IPS-15b (cell line): ENCODE data around the gene MYRF.

Source experiments
- H3K27me3 ChIP-seq: one replicate; pipeline ENCODE4 v1.6.1; 2013; ENCODE audit warnings: low read length; ENCODE audit not compliant: control insufficient read depth, insufficient read depth
- H3K36me3 ChIP-seq: one replicate; pipeline ENCODE4 v1.6.1; 2013; ENCODE audit warnings: low read length; ENCODE audit not compliant: control insufficient read depth, insufficient read depth
- H3K4me1 ChIP-seq: one replicate; pipeline ENCODE4 v1.6.1; 2013; ENCODE audit warnings: mild to moderate bottlenecking, low read length; ENCODE audit not compliant: control insufficient read depth, insufficient read depth
- H3K4me3 ChIP-seq: one replicate; pipeline ENCODE4 v1.5.1; 2013; ENCODE audit warnings: low read depth, low read length
- H3K9ac ChIP-seq: one replicate; pipeline ENCODE4 v1.6.1; 2013; ENCODE audit warnings: low read depth, mild to moderate bottlenecking, low read length
- H3K9me3 ChIP-seq: one replicate; pipeline ENCODE4 v1.6.1; 2013; ENCODE audit warnings: mild to moderate bottlenecking, low read length; ENCODE audit not compliant: control insufficient read depth, insufficient read depth

Gene MYRF

GRCh38 chr11:61712846-61713245, 39.6 kb upstream of the MYRF start:
- Histone ChIP-seq H3K36me3 (no peaks in the 10 kb centered on the region), H3K4me1 (peaks cover 2% of the 10 kb centered on the region), H3K4me3 (no peak overlapping the region), H3K9me3 (no peaks in the 10 kb centered on the region), H3K27me3 (no peaks in the 10 kb centered on the region), H3K9ac (no peak overlapping the region)

- Histone ChIP-seq H3K4me3 (no peak overlapping the region), H3K9ac (no peak overlapping the region), H3K4me1 (peaks cover 2% of the 10 kb centered on the region), H3K27me3 (no peaks in the 10 kb centered on the region), H3K9me3 (no peaks in the 10 kb centered on the region), H3K36me3 (no peaks in the 10 kb centered on the region)
Observed at GRCh38 chr11:61713464-61713863, 39.0 kb upstream of the MYRF start.

- Histone ChIP-seq H3K36me3 (no peaks in the 10 kb centered on the region), H3K9ac (no peak overlapping the region), H3K27me3 (no peaks in the 10 kb centered on the region), H3K4me1 (peaks cover 2% of the 10 kb centered on the region), H3K9me3 (no peaks in the 10 kb centered on the region), H3K4me3 (no peak overlapping the region)
Observed at GRCh38 chr11:61713906-61714305, 38.5 kb upstream of the MYRF start.

GRCh38 chr11:61714316-61714715, 38.1 kb upstream of the MYRF start:
- Histone ChIP-seq H3K4me1 (peaks cover 2% of the 10 kb centered on the region), H3K9ac (no peak overlapping the region), H3K9me3 (no peaks in the 10 kb centered on the region), H3K4me3 (no peak overlapping the region), H3K27me3 (no peaks in the 10 kb centered on the region), H3K36me3 (no peaks in the 10 kb centered on the region)

GRCh38 chr11:61714916-61715315, 37.5 kb upstream of the MYRF start:
- Histone ChIP-seq H3K4me1 (peaks cover 2% of the 10 kb centered on the region), H3K36me3 (no peaks in the 10 kb centered on the region), H3K27me3 (no peaks in the 10 kb centered on the region), H3K4me3 (no peak overlapping the region), H3K9ac (no peak overlapping the region), H3K9me3 (no peaks in the 10 kb centered on the region)

- no peaks in the 10 kb centered on the region for H3K36me3 ChIP-seq
- H3K4me1 ChIP-seq, result peaks cover 2% of the 10 kb centered on the region
- no peaks in the 10 kb centered on the region for H3K27me3 ChIP-seq
- H3K9ac ChIP-seq, result no peak overlapping the region
- no peak overlapping the region for H3K4me3 ChIP-seq
- H3K9me3 ChIP-seq, result no peaks in the 10 kb centered on the region
Observed at GRCh38 chr11:61715867-61716266, 36.6 kb upstream of the MYRF start.

GRCh38 chr11:61716478-61717285, 35.8 kb upstream of the MYRF start:
- Histone ChIP-seq H3K4me3 (no peak overlapping the region), H3K9me3 (no peaks in the 10 kb centered on the region), H3K4me1 (peaks cover 2% of the 10 kb centered on the region), H3K9ac (no peak overlapping the region), H3K27me3 (no peaks in the 10 kb centered on the region), H3K36me3 (no peaks in the 10 kb centered on the region)

- no peaks in the 10 kb centered on the region for H3K27me3 ChIP-seq
- H3K9ac ChIP-seq, result no peak overlapping the region
- H3K36me3 ChIP-seq, result no peaks in the 10 kb centered on the region
- H3K4me1 ChIP-seq, result peaks cover 2% of the 10 kb centered on the region
- no peak overlapping the region for H3K4me3 ChIP-seq
- no peaks in the 10 kb centered on the region for H3K9me3 ChIP-seq
Observed at GRCh38 chr11:61717286-61718033, 35.0 kb upstream of the MYRF start.

- no peak overlapping the region for H3K4me3 ChIP-seq
- no peak overlapping the region for H3K9ac ChIP-seq
- H3K4me1 ChIP-seq, result peaks cover 2% of the 10 kb centered on the region
Observed at GRCh38 chr11:61718046-61718531, 34.3 kb upstream of the MYRF start.

GRCh38 chr11:61718621-61719302, 33.7 kb upstream of the MYRF start:
- Histone ChIP-seq H3K36me3 (no peaks in the 10 kb centered on the region), H3K4me1 (no peaks in the 10 kb centered on the region), H3K9ac (no peak overlapping the region), H3K27me3 (no peaks in the 10 kb centered on the region), H3K4me3 (peak overlapping the region; percentile 32), H3K9me3 (no peaks in the 10 kb centered on the region)

More at GRCh38 chr11:61718046-61718531, 34.3 kb upstream of the MYRF start:
- H3K27me3 ChIP-seq, result no peaks in the 10 kb centered on the region
- H3K36me3 ChIP-seq, result no peaks in the 10 kb centered on the region
- no peaks in the 10 kb centered on the region for H3K9me3 ChIP-seq

- Histone ChIP-seq H3K9ac (no peak overlapping the region), H3K9me3 (no peaks in the 10 kb centered on the region), H3K4me1 (no peaks in the 10 kb centered on the region), H3K4me3 (no peak overlapping the region), H3K36me3 (peaks cover 2% of the 10 kb centered on the region), H3K27me3 (no peaks in the 10 kb centered on the region)
Observed at GRCh38 chr11:61719978-61720377, 32.5 kb upstream of the MYRF start.
